BE2C (cell line): ENCODE results near the gene RPS6KB1.

ENCODE experiments used
- DNase-seq: peaks from one replicate; pipeline ENCODE4 v3.0.0-alpha.2; 2020
- H3K27me3 ChIP-seq: fragments of 250-450 bp; sonication (Bioruptor Pico); 2 replicates; pipeline ENCODE4 v1.5.1; 2020; ENCODE audit warnings: mild to moderate bottlenecking
- H3K36me3 ChIP-seq: fragments of 250-450 bp; sonication (Bioruptor Pico); 2 replicates; pipeline ENCODE4 v1.5.1; 2020; ENCODE audit warnings: mild to moderate bottlenecking
- H3K4me1 ChIP-seq: fragments of 250-450 bp; sonication (Bioruptor Pico); 2 replicates; pipeline ENCODE4 v1.5.1; 2020
- H3K4me3 ChIP-seq: 2 replicates; pipeline ENCODE4 v1.5.1; 2011; ENCODE audit warnings: low read depth, low read length
- H3K9me3 ChIP-seq: fragments of 250-450 bp; sonication (Bioruptor Pico); 2 replicates; pipeline ENCODE4 v1.5.1; 2020
- TF ChIP-seq, protein P1 (sequence below): IDR thresholded peaks from 2 replicates; pipeline ENCODE4 v1.5.1; 2012; ENCODE audit warnings: mild to moderate bottlenecking, low read depth, low read length

The RPS6KB1 gene

DNA sequence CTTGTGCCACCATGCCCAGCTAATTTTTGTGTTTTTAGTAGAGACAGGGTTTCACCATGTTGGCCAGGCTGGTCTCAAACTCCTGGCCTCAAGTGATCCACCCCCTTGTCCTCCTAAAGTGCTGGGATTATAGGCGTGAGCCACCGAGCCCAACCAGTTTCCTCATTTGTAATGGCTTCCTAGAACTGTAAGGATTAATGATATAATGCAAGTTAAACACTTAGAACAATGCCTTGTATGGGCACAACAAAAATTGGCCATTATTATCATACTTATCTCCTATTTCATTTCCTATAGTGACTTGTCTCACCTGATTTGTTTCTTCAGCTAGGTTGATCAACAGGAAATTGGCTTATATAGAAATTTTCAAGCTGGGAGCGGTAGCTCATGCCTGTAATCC, 14.3 kb upstream of the RPS6KB1 start:
- Histone ChIP-seq H3K4me3 (no peak overlapping the region), H3K27me3 (no peaks in the 10 kb centered on the region), H3K9me3 (no peaks in the 10 kb centered on the region), H3K4me1 (no peaks in the 10 kb centered on the region), H3K36me3 (peaks cover 49% of the 10 kb centered on the region)
- TF ChIP-seq, protein P1, sequence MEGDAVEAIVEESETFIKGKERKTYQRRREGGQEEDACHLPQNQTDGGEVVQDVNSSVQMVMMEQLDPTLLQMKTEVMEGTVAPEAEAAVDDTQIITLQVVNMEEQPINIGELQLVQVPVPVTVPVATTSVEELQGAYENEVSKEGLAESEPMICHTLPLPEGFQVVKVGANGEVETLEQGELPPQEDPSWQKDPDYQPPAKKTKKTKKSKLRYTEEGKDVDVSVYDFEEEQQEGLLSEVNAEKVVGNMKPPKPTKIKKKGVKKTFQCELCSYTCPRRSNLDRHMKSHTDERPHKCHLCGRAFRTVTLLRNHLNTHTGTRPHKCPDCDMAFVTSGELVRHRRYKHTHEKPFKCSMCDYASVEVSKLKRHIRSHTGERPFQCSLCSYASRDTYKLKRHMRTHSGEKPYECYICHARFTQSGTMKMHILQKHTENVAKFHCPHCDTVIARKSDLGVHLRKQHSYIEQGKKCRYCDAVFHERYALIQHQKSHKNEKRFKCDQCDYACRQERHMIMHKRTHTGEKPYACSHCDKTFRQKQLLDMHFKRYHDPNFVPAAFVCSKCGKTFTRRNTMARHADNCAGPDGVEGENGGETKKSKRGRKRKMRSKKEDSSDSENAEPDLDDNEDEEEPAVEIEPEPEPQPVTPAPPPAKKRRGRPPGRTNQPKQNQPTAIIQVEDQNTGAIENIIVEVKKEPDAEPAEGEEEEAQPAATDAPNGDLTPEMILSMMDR: no peak
- DNase-seq: no peak

DNA sequence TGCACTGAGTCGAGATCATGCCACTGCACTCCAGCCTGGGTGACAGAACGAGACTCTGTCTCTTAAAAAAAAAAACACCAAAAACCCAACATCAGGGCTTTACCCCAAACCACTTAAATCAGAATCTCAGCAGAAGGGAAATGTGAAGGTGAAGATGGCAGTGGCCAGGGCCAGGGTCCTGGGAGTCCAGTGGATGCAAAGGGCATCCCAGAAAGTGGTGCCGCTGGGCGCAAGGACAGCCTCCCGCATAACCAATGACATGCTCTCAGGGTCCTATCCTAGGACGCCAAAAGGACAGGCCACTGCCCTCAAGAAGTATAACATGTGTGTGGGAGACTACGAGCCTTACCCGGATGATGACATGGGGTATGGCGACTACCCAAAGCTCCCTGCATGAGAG, 8.1 kb upstream of the RPS6KB1 start:
- TF ChIP-seq, protein P1: no peak
- H3K9me3 ChIP-seq: no peaks in the 10 kb centered on the region
- peaks cover 47% of the 10 kb centered on the region for H3K36me3 ChIP-seq
- no peak for DNase-seq
- H3K27me3 ChIP-seq: no peaks in the 10 kb centered on the region
- no peak overlapping the region for H3K4me3 ChIP-seq
- H3K4me1 ChIP-seq: no peaks in the 10 kb centered on the region

DNA sequence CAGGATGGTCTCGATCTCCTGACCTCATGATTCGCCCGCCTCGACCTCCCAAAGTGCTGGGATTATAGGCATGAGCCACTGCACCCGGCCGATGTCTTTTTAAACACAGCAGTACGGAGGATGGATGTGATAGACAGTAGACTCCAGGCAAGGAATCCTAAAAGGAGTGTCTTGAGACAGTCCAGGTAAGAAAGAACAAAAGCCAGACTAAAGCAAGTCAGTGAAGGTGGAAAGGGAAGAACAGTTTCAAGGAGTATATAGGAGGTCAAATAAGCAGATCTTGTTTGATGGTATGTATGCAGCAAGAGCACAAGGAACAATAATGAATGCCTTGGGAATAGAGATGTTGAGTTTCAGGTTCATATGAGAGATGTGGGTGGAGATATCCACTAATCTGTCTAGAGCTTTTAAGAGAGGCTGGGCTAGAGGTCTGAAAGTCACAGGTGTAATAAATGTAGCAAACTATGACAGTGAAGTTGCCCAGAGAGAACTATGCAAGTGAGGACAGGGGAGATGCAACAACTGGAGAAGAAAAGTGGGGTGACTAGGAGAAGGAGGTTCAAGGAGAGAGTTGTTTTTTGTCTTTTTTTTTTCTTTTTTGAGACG, 4.7 kb upstream of the RPS6KB1 start:
- no peak overlapping the region for H3K4me3 ChIP-seq
- no peak for DNase-seq
- TF ChIP-seq, protein P1: no peak
- no peaks in the 10 kb centered on the region for H3K4me1 ChIP-seq
- peaks cover 27% of the 10 kb centered on the region for H3K36me3 ChIP-seq
- no peaks in the 10 kb centered on the region for H3K27me3 ChIP-seq
- no peaks in the 10 kb centered on the region for H3K9me3 ChIP-seq

DNA sequence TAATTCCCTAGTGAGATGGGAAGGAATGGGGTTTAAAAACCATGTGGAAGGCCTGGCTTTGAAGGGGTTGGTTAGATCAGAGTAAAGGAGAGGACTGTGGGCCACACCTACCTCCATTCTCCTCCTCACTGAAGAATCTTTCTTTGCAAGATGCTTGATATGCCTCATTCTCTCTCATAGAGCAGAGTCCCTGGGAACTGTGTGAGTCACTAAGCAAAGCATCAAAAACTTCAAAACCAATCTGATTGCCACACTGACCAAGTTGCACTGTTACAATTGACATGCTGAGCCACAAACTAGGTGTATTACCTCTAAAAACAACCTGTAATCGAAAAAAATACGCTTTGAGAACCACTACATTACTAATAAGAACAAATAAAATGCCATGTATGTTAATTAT, 2.2 kb upstream of the RPS6KB1 start:
- TF ChIP-seq, protein P1: no peak
- no peak for DNase-seq
- Histone ChIP-seq H3K4me3 (no peak overlapping the region), H3K9me3 (no peaks in the 10 kb centered on the region), H3K4me1 (no peaks in the 10 kb centered on the region), H3K27me3 (no peaks in the 10 kb centered on the region), H3K36me3 (peaks cover 7% of the 10 kb centered on the region)

DNA sequence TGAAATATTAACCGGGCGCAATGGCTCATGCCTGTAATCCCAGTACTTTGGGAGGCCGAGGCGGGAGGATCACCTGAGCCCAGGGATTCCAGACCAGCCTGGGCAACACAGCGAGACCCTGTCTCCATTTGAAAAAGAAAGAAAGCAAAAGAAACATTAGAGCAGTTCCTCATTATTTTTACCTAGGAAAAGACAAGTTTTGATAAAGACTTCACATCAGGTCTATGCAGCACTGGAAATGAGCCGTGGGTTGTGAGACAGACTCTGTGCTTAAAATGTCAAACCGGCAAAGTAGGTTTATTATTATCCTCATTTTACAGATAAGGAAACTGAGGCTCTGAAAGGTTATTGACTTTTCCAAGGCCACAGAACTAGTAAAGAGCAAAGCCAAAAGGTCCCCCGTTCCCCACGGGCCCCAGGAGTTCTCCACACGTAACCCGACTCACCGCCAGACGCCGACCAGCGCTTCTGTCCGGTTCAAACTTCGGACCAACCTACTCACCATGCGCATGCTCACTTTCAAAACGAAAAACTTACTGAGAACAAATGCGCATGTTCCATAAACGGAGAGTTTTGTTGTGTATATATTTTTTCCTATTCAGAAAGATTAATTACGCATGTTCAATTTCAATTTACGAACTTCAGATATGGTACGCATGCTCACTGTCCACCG, 534 bp upstream of the RPS6KB1 start:
- H3K4me3 ChIP-seq: peak overlapping the region; percentile 90
- TF ChIP-seq, protein P1: no peak
- no peaks in the 10 kb centered on the region for H3K9me3 ChIP-seq
- H3K27me3 ChIP-seq: no peaks in the 10 kb centered on the region
- DNase-seq: no peak
- no peaks in the 10 kb centered on the region for H3K4me1 ChIP-seq
- peaks cover 6% of the 10 kb centered on the region; the same call in 1 of the 2 replicates for H3K36me3 ChIP-seq

DNA sequence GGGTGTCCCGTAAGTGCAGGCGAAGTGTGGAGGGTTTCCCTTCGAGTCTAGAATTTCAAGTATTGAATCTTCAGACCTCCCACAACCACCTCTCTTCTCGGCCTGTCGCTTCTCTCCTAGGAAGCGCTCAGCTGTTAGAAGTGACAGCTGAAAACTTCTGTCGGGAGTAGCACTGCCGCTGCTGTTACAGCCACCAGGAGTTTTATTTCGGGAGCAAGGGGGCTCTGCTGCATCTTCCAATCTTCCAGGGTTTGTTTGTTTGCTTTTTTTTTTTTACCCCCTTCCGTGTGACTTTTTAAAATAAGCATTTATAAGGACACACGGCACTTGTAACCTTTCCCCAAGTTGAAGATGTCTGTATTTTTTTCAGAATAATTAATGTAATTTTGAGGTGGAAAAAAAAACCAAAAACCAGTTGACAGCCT, 767 bp downstream of the RPS6KB1 start:
- Histone ChIP-seq H3K4me3 (peak overlapping the region; percentile 90), H3K4me1 (no peaks in the 10 kb centered on the region), H3K27me3 (no peaks in the 10 kb centered on the region), H3K36me3 (peaks cover 2% of the 10 kb centered on the region; the same call in 1 of the 2 replicates), H3K9me3 (no peaks in the 10 kb centered on the region)
- peak; percentile 28 for DNase-seq
- TF ChIP-seq, protein P1: peak; percentile 14; the same call in 1 of the 2 replicates
